Measurements from ENCODE around the gene ZNF774.
A peak's percentile ranks its signal among the peaks of the same experiment; 100 is the strongest.
"Not testable (repeated sequence)": the region's sequence is repeated elsewhere in the genome, so short reads cannot be mapped to it uniquely, and the experiment has no call there.

The ZNF774 gene

GRCh38 chr15:90345857-90346256, 6.2 kb upstream of the ZNF774 start:
- DNase-seq (ENCODE audit: low read depth) = no peak

GRCh38 chr15:90347431-90348065, 4.5 kb upstream of the ZNF774 start:
- DNase-seq (ENCODE audit: low read depth) = not testable (repeated sequence)

GRCh38 chr15:90348456-90348855, 3.6 kb upstream of the ZNF774 start:
- DNase-seq (ENCODE audit: low read depth) = no peak

- no peak for DNase-seq (ENCODE audit: low read depth)
These were observed 3.0 kb upstream of the ZNF774 start for GRCh38 chr15:90349072-90349471.

GRCh38 chr15:90349821-90350220, 2.3 kb upstream of the ZNF774 start:
- DNase-seq (ENCODE audit: low read depth) = no peak

GRCh38 chr15:90351479-90352106, 491 bp upstream of the ZNF774 start:
- no peak for DNase-seq (ENCODE audit: low read depth)

GRCh38 chr15:90354986-90355385, 2.9 kb downstream of the ZNF774 start:
- no peak for DNase-seq (ENCODE audit: low read depth)

GRCh38 chr15:90358124-90359033, 6.3 kb downstream of the ZNF774 start:
- DNase-seq (ENCODE audit: low read depth) = no peak

- DNase-seq (ENCODE audit: low read depth) = no peak
These were observed 8.7 kb downstream of the ZNF774 start for GRCh38 chr15:90360746-90361145.

GRCh38 chr15:90362936-90363212, 10.8 kb downstream of the ZNF774 start:
- peak; percentile 78 for DNase-seq (ENCODE audit: low read depth)

- no peak for DNase-seq (ENCODE audit: low read depth)
These were observed 12.2 kb downstream of the ZNF774 start for GRCh38 chr15:90364251-90364650.

GRCh38 chr15:90365414-90366055, 13.5 kb downstream of the ZNF774 start:
- no peak for DNase-seq (ENCODE audit: low read depth)

- DNase-seq (ENCODE audit: low read depth) = no peak
These were observed 15.5 kb downstream of the ZNF774 start for GRCh38 chr15:90367576-90367975.

- no peak for DNase-seq (ENCODE audit: low read depth)
These were observed 23.0 kb downstream of the ZNF774 start for GRCh38 chr15:90375071-90375470.

GRCh38 chr15:90376789-90377188, 24.7 kb downstream of the ZNF774 start:
- no peak for DNase-seq (ENCODE audit: low read depth)

GRCh38 chr15:90379263-90379662, 27.2 kb downstream of the ZNF774 start:
- DNase-seq (ENCODE audit: low read depth) = no peak

- no peak for DNase-seq (ENCODE audit: low read depth)
These were observed 29.4 kb downstream of the ZNF774 start for GRCh38 chr15:90381515-90381914.

- DNase-seq (ENCODE audit: low read depth) = no peak
These were observed 30.2 kb downstream of the ZNF774 start for GRCh38 chr15:90382320-90382719.

GRCh38 chr15:90386221-90386620, 34.1 kb downstream of the ZNF774 start:
- DNase-seq (ENCODE audit: low read depth) = no peak

GRCh38 chr15:90387534-90388461, 35.7 kb downstream of the ZNF774 start, which contains the start of gene IQGAP1:
Gene IQGAP1 (plus strand): TSS chr15:90388242. CDS start chr15:90388342, 100 bp downstream.
- DNase-seq (ENCODE audit: low read depth) = peak; percentile 90

Data from GM04504 (cell line).